Gastroesophageal sphincter (tissue), 4 donors: Measurements from ENCODE around the gene INO80C. TPM values are rescaled to one million over a fixed set of nuclear protein-coding genes. Genes with fewer than 3 reads are reported as not detected.
A peak's percentile ranks its signal among the peaks of the same experiment; 100 is the strongest.

Experiments
- ATAC-seq: fragments of 150-250 bp; one replicate; pipeline ENCODE4 v1.9.1; 2016; ENCODE audit warnings: mild to moderate bottlenecking, moderate library complexity
- H3K27ac ChIP-seq, 4 donors: fragments of 200-600 bp; sonication (generic) in 3 of 4; 1 replicate in 3 of 4; 2 replicates in 1 of 4; pipeline ENCODE4 v1.5.1; 2016 to 2019
- H3K27me3 ChIP-seq: fragments of 200-600 bp; sonication (generic); one replicate; pipeline ENCODE4 v1.5.1; 2019
- H3K36me3 ChIP-seq, 2 donors: fragments of 200-600 bp; sonication (generic); one replicate each; pipeline ENCODE4 v1.5.1; 2019; ENCODE audit warnings: control low read depth in 1 of 2
- H3K4me1 ChIP-seq, 3 donors: fragments of 200-600 bp; sonication (generic); 1 replicate in 2 of 3; 2 replicates in 1 of 3; pipeline ENCODE4 v1.5.1; 2016 to 2019; ENCODE audit warnings: control low read depth in 2 of 3
- H3K4me3 ChIP-seq, 2 donors: fragments of 200-600 bp; sonication (generic); one replicate each; pipeline ENCODE4 v1.5.1; 2019; ENCODE audit warnings: mild to moderate bottlenecking in 1 of 2, moderate library complexity in 1 of 2
- H3K9me3 ChIP-seq, 3 donors: fragments of 200-600 bp; sonication (generic); one replicate each; pipeline ENCODE4 v1.5.1; 2017 to 2019; ENCODE audit warnings: control low read depth in 2 of 3
- CTCF ChIP-seq, 4 experiments: fragments of 200-600 bp in 2 of 4; fragments of 450-650 bp in 2 of 4; sonication (generic) in 1 of 4; IDR thresholded peaks; one replicate each; pipeline ENCODE4 v1.5.1; 2017 to 2019; ENCODE audit warnings: antibody characterized with exemption in 4 of 4, mild to moderate bottlenecking in 2 of 4, moderate library complexity in 2 of 4
- EP300 ChIP-seq: sonication (generic); formaldehyde crosslinking; IDR thresholded peaks from one replicate; pipeline ENCODE4 v1.6.1; 2017; ENCODE audit warnings: antibody characterized with exemption, mild to moderate bottlenecking
- POLR2A ChIP-seq, 2 donors: fragments of 450-650 bp; IDR thresholded peaks; one replicate each; pipeline ENCODE4 v1.6.1; 2017; ENCODE audit warnings: antibody characterized with exemption in 2 of 2, mild to moderate bottlenecking in 2 of 2, moderate library complexity in 1 of 2
- POLR2AphosphoS5 ChIP-seq: sonication (generic); formaldehyde crosslinking; IDR thresholded peaks from one replicate; pipeline ENCODE4 v1.6.1; 2017; ENCODE audit warnings: antibody characterized with exemption
- WGBS, 2 donors: methylation state at CpG; one replicate each; pipeline ENCODE4 v1.1.5; 2018; ENCODE audit warnings: low coverage in 1 of 2; 5-methylcytosine and 5-hydroxymethylcytosine counted together
- total RNA-seq, 4 donors: library from RNA; depleted of rRNA; stranded (reverse); fragments of >200 nt; gene quantifications; one replicate each; pipeline ENCODE4 v1.1.0, GENCODE V29; 2016

The INO80C gene
- 10 to 100 TPM in 1 of 4 donors, 1 to 10 TPM in 3; 5.8 to 13.6 (median 8.6) TPM for total RNA-seq

GRCh38 chr18:35497370-35498197 lies at the start of gene INO80C:
Gene INO80C, minus strand, starts transcription at chr18:35497960. Its CDS starts 86 bp downstream, at chr18:35497874.
- H3K27me3 ChIP-seq: no peaks in the 10 kb centered on the region
- H3K9me3 ChIP-seq: no peaks in the 10 kb centered on the region
- WGBS, 2 donors: 1 to 3% methylated on average over 23 to 34 of the region's 61 CpGs
- H3K27ac ChIP-seq: peak within 1 kb of the TSS; percentile 72 to 94 (median 92)
- H3K4me1 ChIP-seq: peaks cover 8 to 46% (median 14%) of the 10 kb centered on the region in 3 donors
- ATAC-seq: peak; percentile 97
- no peaks in the 10 kb centered on the region for H3K36me3 ChIP-seq
- TF ChIP-seq CTCF (IDR thresholded peaks at IDR 0.05) (peak in 1 of 4 experiments; percentile 6), POLR2AphosphoS5 (peak; percentile 94), EP300 (no peak), POLR2A (IDR thresholded peaks at IDR 0.05) (peak; percentile 88 to 91)
- H3K4me3 ChIP-seq: peak within 1 kb of the TSS; percentile 52 to 63

GRCh38 chr18:35547008-35547605 lies 49.3 kb upstream of the INO80C start:
- TF ChIP-seq POLR2AphosphoS5: no peak
- no peak for TF ChIP-seq CTCF (IDR thresholded peaks at IDR 0.05)
- no peak for TF ChIP-seq EP300
- no peak for TF ChIP-seq POLR2A (IDR thresholded peaks at IDR 0.05)
- 81 to 88% methylated on average over 2 of the region's 2 CpGs for WGBS, 2 donors

GRCh38 chr18:35542356-35542755 lies 44.6 kb upstream of the INO80C start:
- no peaks in the 10 kb centered on the region for H3K27me3 ChIP-seq
- H3K9me3 ChIP-seq: no peaks in the 10 kb centered on the region
- ATAC-seq: no peak
- H3K36me3 ChIP-seq: no peaks in the 10 kb centered on the region
- no peaks in the 10 kb centered on the region for H3K4me1 ChIP-seq
- no peak overlapping the region for H3K4me3 ChIP-seq
- TF ChIP-seq CTCF (IDR thresholded peaks at IDR 0.05) (no peak), POLR2AphosphoS5 (no peak), POLR2A (IDR thresholded peaks at IDR 0.05) (no peak), EP300 (no peak)
- H3K27ac ChIP-seq: no peak overlapping the region

More at GRCh38 chr18:35547008-35547605, 49.3 kb upstream of the INO80C start:
- Histone ChIP-seq H3K27ac (no peak overlapping the region), H3K27me3 (no peaks in the 10 kb centered on the region), H3K9me3 (no peaks in the 10 kb centered on the region), H3K4me1 (no peaks in the 10 kb centered on the region), H3K36me3 (no peaks in the 10 kb centered on the region), H3K4me3 (no peak overlapping the region)
- no peak for ATAC-seq

- no peak for TF ChIP-seq POLR2A (IDR thresholded peaks at IDR 0.05)
- TF ChIP-seq CTCF (IDR thresholded peaks at IDR 0.05): no peak
- no peak for TF ChIP-seq EP300
- TF ChIP-seq POLR2AphosphoS5: no peak
- 100% methylated on average over 1 of the region's 1 CpG; no CpG with 5 or more reads in 1 of the 2 donors for WGBS, 2 donors
- ATAC-seq: no peak
- no peak overlapping the region for H3K4me3 ChIP-seq
- no peaks in the 10 kb centered on the region for H3K27me3 ChIP-seq
- no peaks in the 10 kb centered on the region for H3K4me1 ChIP-seq
- no peaks in the 10 kb centered on the region for H3K36me3 ChIP-seq
- no peak overlapping the region for H3K27ac ChIP-seq
- H3K9me3 ChIP-seq: peaks cover 0 to 8% (median 0%) of the 10 kb centered on the region in 3 donors
These were observed 37.5 kb upstream of the INO80C start for GRCh38 chr18:35535297-35535696.
